HK-2 (cell line): ENCODE data around the gene KLHL2.

ENCODE experiments used
- DNase-seq: peaks from one replicate; pipeline ENCODE4 v3.0.0-alpha.2; 2018; ENCODE audit not compliant: unreplicated experiment

KLHL2 gene

DNA sequence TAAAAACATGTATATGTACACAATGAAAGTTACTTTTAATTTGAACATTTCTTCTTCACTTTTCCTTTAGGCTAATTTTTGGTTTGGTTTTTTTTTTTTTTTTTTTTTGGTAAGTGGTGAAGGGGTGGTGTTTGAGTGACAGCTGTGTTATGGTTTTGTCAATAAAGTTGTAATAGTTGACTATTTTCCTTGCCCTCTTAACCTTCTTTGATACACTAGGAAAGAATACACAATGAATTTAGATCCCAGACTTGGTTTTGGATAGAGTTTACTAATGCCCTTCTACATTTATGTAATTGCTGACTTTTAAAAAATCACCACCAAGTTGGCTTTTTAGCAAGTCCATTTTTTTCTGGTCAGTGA is 82.0 kb downstream of the KLHL2 start:
- DNase-seq: no peak

DNA sequence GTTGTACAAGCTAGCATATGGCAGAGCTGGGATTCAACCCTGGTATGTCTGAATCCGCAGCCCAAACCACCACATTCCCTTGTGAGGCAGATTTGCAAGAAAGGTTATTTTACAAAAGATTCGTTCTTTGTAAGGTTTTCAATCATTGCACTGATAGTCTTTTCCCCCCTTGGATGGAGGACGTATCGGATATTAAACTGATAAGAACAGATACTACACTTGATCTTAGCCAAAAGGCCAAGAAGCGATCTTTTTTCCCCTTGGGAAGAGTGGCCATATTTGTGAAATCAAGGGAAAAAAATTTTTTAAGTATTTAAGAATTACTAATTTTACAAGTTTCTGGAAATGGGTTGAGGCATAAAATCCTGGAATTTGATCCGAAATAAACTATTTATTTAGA is 85.7 kb downstream of the KLHL2 start:
- no peak for DNase-seq

DNA sequence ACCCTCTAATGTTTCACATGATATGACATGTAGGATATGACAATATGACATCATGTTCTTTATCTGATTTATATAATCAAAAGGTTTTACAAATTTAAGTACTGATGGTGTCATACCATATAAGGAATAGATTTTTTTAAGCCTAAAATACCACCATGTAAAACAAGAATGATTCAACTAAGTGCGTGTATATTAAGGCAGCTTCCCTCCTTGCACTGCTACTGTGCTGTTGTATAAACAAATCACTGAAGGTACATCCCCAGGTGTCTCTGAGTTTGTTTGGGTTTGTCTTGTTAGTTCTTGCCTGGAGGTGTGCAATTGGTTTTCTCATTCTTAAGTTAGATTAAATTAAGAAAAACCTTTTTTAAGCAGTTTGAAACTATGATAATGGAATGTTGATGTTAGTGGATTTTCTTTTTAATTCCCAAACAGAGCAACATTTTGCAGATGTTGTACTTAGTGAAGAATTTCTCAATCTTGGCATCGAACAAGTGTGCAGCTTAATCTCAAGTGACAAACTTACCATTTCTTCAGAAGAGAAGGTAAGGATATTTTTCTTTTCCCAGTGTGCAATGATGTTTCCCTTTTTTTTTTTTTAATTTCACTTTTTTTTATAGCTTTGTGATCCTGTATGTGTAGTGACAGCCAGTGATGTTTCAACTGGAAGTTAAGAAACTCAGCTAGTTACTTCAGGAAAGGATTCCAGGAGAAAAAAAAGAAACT is 86.7 kb downstream of the KLHL2 start:
- no peak for DNase-seq

DNA sequence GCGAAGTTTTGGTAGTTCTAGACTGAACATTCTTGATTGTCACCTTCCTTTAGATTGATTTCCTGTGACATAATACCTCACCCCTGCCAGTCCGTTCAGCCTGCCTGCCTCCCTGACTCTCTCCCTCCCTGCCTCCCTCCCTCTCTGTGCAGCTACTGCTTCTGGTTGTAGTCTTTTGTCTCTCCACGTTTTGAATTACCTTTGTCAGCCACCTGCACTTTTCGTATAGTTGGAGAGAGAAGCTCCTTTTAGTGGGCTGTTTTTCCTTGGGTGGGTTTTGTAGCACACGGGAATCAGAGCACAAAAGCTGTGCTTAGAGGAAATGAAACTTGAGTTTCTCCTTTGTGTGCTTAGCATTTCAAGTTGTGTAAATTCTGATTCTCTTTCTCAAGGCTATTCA is 87.5 kb downstream of the KLHL2 start:
- DNase-seq: no peak

DNA sequence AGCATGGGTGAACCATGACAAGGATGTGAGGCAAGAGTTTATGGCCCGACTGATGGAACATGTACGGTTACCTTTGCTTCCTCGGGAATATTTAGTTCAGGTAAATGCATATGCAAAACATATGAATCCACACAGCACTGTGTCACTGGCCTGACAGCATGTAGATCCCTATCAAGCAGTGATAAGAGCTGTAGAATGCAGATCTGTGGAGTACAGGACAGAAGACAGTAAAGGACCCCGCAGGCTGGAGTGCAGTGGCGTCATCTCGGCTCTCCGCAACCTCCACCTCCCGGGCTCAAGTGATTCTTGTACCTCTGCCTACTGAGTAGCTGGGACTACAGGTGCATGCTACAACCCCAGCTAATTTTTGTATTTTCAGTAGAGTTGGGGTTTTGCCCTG is 90.3 kb downstream of the KLHL2 start:
- DNase-seq: no peak

DNA sequence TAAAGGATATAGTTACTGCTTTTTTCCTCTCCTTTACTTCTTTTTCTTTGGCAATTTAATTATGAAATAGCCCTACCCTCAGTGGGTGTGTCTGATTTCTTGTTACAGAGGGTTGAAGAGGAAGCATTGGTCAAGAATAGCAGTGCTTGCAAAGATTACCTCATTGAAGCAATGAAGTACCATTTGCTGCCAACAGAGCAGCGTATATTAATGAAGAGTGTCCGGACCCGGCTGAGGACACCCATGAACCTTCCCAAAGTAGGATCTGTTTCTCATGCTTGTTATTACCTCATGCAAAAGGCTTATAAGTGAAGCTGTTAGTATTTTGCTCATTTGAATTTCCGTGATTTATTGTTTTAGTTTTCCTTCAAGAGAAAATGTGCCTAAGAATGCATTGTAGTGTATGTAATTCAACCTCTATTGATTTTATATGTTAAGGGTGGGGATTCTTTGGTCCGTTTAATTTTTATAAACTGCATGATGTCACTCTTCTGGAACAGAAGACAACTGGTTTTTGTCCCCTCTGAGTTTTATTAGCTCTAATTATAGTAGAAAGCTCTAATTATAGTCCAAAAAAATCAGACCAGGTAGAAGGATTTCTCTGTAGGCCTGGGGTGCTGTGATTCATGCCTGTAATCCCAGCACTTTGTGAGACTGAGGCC is 92.2 kb downstream of the KLHL2 start:
- no peak for DNase-seq

- no peak for DNase-seq
Observed at GRCh38 chr4:165301833-165302232, 94.5 kb downstream of the KLHL2 start.

- DNase-seq: no peak
Observed at GRCh38 chr4:165302658-165303057, 95.3 kb downstream of the KLHL2 start.

GRCh38 chr4:165308166-165308565 is 100.8 kb downstream of the KLHL2 start:
- DNase-seq: no peak

DNA sequence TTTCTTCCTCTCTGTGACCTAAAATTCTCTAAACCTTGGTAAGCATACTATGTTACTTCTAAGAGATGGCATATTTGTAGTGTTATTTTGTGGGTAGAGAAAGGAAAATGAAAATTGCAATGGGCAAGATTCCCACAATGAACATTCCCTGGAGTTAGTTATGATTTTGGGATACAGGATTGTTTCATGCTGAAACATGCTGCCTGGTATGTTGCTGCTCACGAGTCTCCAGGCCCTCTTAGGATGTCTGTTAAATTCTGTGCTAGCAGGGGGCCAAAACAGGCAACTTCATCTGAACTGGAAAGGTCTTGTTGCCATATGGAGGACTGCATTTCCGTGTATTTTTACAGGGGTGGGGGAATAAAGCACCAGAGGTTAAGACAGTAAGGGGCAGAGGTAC is 101.2 kb downstream of the KLHL2 start:
- no peak for DNase-seq

DNA sequence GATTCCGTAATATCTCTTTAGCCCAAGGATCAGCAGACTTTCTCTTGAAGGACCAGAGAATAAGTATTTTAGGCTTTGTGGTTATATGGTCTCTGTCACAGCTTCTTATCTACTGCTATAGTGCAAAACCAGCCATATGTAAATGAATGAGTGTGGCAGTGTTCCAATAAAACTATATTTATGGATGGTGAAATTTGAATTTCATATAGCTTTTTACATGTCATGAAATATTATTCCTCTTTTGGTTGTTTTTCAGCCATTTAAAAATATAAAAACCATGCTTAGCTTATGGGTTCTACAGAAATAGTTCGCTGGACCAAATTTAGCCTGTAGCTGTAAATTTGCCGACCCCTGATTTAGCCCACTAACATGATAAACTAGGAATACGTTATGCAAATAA is 102.1 kb downstream of the KLHL2 start:
- no peak for DNase-seq

- no peak for DNase-seq
Observed at GRCh38 chr4:165312506-165312905, 105.1 kb downstream of the KLHL2 start.

GRCh38 chr4:165319030-165319429 is 111.7 kb downstream of the KLHL2 start:
- no peak for DNase-seq

- DNase-seq: no peak
Observed at GRCh38 chr4:165319509-165319908, 112.1 kb downstream of the KLHL2 start.

- no peak for DNase-seq
Observed at GRCh38 chr4:165324236-165324917, 117.0 kb downstream of the KLHL2 start.

GRCh38 chr4:165324918-165325304 is 117.5 kb downstream of the KLHL2 start:
- no peak for DNase-seq

DNA sequence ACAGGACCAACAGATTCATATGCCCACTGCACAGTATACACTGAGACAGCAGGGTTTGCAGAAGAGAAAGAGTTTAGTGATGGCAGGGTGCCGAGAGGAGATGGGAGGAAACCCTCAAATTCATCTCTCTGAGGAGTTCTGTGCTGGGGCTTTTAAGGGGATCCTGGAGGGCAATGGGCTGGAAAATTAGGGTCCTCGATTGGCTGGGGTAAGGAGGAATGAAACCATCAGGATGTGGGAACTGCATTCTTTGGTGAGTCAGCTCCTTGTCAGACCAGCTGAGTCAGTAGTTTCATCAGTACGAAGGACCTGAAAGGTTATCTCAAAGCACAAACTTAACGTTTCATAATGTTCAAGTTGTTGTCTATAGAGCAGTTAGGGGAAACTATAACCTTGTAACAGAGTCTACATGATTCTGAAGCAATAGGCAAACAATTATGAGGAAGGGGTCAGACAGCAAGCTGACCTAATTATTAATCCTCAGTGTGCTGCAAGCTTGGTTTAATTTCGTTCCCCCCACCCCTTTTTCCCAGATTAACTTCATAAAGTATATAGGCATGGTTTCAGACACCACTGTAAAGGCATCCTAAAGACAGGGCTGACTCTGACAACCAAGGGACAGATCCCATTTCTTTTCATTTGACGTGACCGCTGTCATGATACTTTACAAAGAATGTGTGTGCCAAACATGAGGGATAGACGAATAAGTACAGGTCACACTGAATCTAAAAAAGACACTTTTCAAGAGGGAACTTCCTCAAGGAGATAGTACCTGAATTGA is 118.6 kb downstream of the KLHL2 start:
- peak; percentile 67 for DNase-seq

GRCh38 chr4:165326831-165327210 is 119.5 kb downstream of the KLHL2 start:
- peak; percentile 54 for DNase-seq

GRCh38 chr4:165327211-165328100 is 120.1 kb downstream of the KLHL2 start, which contains the start of gene MSMO1:
Gene MSMO1 (plus strand): TSS chr4:165327669. CDS start chr4:165333371, 5,702 bp downstream.
- peak; percentile 99 for DNase-seq

DNA sequence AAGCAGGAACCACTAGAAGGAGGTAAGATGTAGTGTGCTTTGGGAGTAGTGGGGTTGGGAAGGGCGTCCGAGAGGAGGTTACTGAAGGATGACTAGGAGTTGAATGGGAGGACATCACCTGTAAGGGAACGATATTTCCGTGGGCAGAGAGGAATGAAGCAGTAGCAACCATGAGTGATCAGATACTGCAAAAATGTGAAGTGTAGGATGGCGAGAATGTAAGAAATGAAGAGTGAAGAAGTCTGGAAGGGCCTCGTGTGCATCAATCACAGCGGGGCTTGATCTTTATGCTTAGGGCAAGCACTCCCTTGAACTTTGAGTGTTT is 120.7 kb downstream of the KLHL2 start:
- peak; percentile 29 for DNase-seq

- DNase-seq: no peak
Observed at GRCh38 chr4:165328708-165329107, 121.3 kb downstream of the KLHL2 start.
